Measurements from ENCODE around the gene SMARCE1. TPM values are rescaled to one million over a fixed set of nuclear protein-coding genes. Genes with fewer than 3 reads are reported as not detected.

Gene SMARCE1
- total RNA-seq, 4 donors from 2014 or later: 76.5 to 111 (median 88.4) TPM

- no peak for TF ChIP-seq CTCF (IDR thresholded peaks at IDR 0.05; ENCODE audit: low read depth)
These were observed 33.4 kb upstream of the SMARCE1 start for GRCh38 chr17:40680998-40681397.

GRCh38 chr17:40679523-40679907, 31.9 kb upstream of the SMARCE1 start:
- no peak for TF ChIP-seq CTCF (IDR thresholded peaks at IDR 0.05; ENCODE audit: low read depth)

GRCh38 chr17:40678902-40679522, 31.4 kb upstream of the SMARCE1 start:
- TF ChIP-seq CTCF (IDR thresholded peaks at IDR 0.05; ENCODE audit: low read depth): no peak

- TF ChIP-seq CTCF (IDR thresholded peaks at IDR 0.05; ENCODE audit: low read depth): no peak
These were observed 28.3 kb upstream of the SMARCE1 start for GRCh38 chr17:40675905-40676304.

- no peak for TF ChIP-seq CTCF (IDR thresholded peaks at IDR 0.05; ENCODE audit: low read depth)
These were observed 25.0 kb upstream of the SMARCE1 start for GRCh38 chr17:40672654-40673053.

GRCh38 chr17:40671282-40671681, 23.7 kb upstream of the SMARCE1 start:
- no peak for TF ChIP-seq CTCF (IDR thresholded peaks at IDR 0.05; ENCODE audit: low read depth)

- no peak for TF ChIP-seq CTCF (IDR thresholded peaks at IDR 0.05; ENCODE audit: low read depth)
These were observed 18.7 kb upstream of the SMARCE1 start for GRCh38 chr17:40666331-40666730.
